Right kidney (tissue), 1 donor: ENCODE data around the gene SLC2A2.
"Not testable (repeated sequence)": the region's sequence is repeated elsewhere in the genome, so short reads cannot be mapped to it uniquely, and the experiment has no call there.

ENCODE experiments used
- DNase-seq: peaks from one replicate; pipeline ENCODE4 v3.0.0-alpha.2; 2016

Gene SLC2A2

GRCh38 chr3:170988378-170988777 is 38.1 kb downstream of the SLC2A2 start:
- no peak for DNase-seq

GRCh38 chr3:170985304-170985703 is 41.2 kb downstream of the SLC2A2 start:
- no peak for DNase-seq

GRCh38 chr3:170982733-170983132 is 43.8 kb downstream of the SLC2A2 start:
- DNase-seq: no peak

GRCh38 chr3:170980399-170980798 is 46.1 kb downstream of the SLC2A2 start:
- DNase-seq: no peak

GRCh38 chr3:170977949-170978745 is 48.4 kb downstream of the SLC2A2 start:
- no peak for DNase-seq

- no peak for DNase-seq
These were observed 50.4 kb downstream of the SLC2A2 start for GRCh38 chr3:170976190-170976519.

GRCh38 chr3:170975283-170976189 is 51.0 kb downstream of the SLC2A2 start:
- DNase-seq: no peak

GRCh38 chr3:170974872-170975271 is 51.6 kb downstream of the SLC2A2 start:
- DNase-seq: no peak

GRCh38 chr3:170972917-170973316 is 53.6 kb downstream of the SLC2A2 start:
- DNase-seq: not testable (repeated sequence)

- DNase-seq: no peak
These were observed 59.4 kb downstream of the SLC2A2 start for GRCh38 chr3:170967126-170967525.

- DNase-seq: no peak
These were observed 60.0 kb downstream of the SLC2A2 start for GRCh38 chr3:170966495-170966894.

- no peak for DNase-seq
These were observed 64.1 kb downstream of the SLC2A2 start for GRCh38 chr3:170962411-170962810.

GRCh38 chr3:170961616-170962400 is 64.7 kb downstream of the SLC2A2 start:
- peak; percentile 38 for DNase-seq

- no peak for DNase-seq
These were observed 67.1 kb downstream of the SLC2A2 start for GRCh38 chr3:170959457-170959856.

GRCh38 chr3:170956647-170957046 is 69.9 kb downstream of the SLC2A2 start:
- no peak for DNase-seq

- DNase-seq: no peak
These were observed 72.8 kb downstream of the SLC2A2 start for GRCh38 chr3:170953736-170954135.

GRCh38 chr3:170953229-170953628 is 73.3 kb downstream of the SLC2A2 start:
- DNase-seq: no peak

- DNase-seq: no peak
These were observed 77.3 kb downstream of the SLC2A2 start for GRCh38 chr3:170949211-170949610.

- DNase-seq: no peak
These were observed 79.3 kb downstream of the SLC2A2 start for GRCh38 chr3:170947018-170947769.
